Astrocyte of the hippocampus (primary cell): Measurements from ENCODE around the gene KRT6B.
"Not testable (repeated sequence)": the region's sequence is repeated elsewhere in the genome, so short reads cannot be mapped to it uniquely, and the experiment has no call there.

Experiments
- DNase-seq: peaks from one replicate; pipeline ENCODE4 v3.0.0; 2011; ENCODE audit warnings: low read depth, low spot score

The KRT6B gene

GRCh38 chr12:52413202-52413601 is 38.7 kb downstream of the KRT6B start:
- DNase-seq, result no peak

GRCh38 chr12:52411815-52412214 is 40.1 kb downstream of the KRT6B start:
- no peak for DNase-seq

- not testable (repeated sequence) for DNase-seq
Measured at GRCh38 chr12:52410589-52411248, 41.2 kb downstream of the KRT6B start.

- no peak for DNase-seq
Measured at GRCh38 chr12:52407918-52408317, 44.0 kb downstream of the KRT6B start.

GRCh38 chr12:52405922-52406385 is 46.0 kb downstream of the KRT6B start, which contains the start of gene KRT82:
KRT82 (minus strand) TSS chr12:52406335; CDS start chr12:52406277, 58 bp downstream.
- DNase-seq, result no peak

GRCh38 chr12:52404951-52405350 is 47.0 kb downstream of the KRT6B start:
- DNase-seq, result no peak

GRCh38 chr12:52403561-52403960 is 48.4 kb downstream of the KRT6B start:
- no peak for DNase-seq

- no peak for DNase-seq
Measured at GRCh38 chr12:52402873-52403540, 48.9 kb downstream of the KRT6B start.

GRCh38 chr12:52402377-52402776 is 49.6 kb downstream of the KRT6B start:
- DNase-seq, result no peak

GRCh38 chr12:52401926-52402325 is 50.0 kb downstream of the KRT6B start:
- no peak for DNase-seq

GRCh38 chr12:52401526-52401925 is 50.4 kb downstream of the KRT6B start:
- no peak for DNase-seq

- no peak for DNase-seq
Measured at GRCh38 chr12:52400906-52401305, 51.0 kb downstream of the KRT6B start.

- DNase-seq, result no peak
Measured at GRCh38 chr12:52399756-52400155, 52.2 kb downstream of the KRT6B start.

- DNase-seq, result no peak
Measured at GRCh38 chr12:52398176-52398575, 53.8 kb downstream of the KRT6B start.

- DNase-seq, result no peak
Measured at GRCh38 chr12:52396656-52397055, 55.3 kb downstream of the KRT6B start.
